ENCODE data around the gene MRPL36.

- TF ChIP-seq POLR2A (IDR thresholded peaks at IDR 0.05) (no peak), CTCF (IDR thresholded peaks at IDR 0.05) (no peak), POLR2AphosphoS5 (IDR thresholded peaks at IDR 0.05) (no peak), EP300 (IDR thresholded peaks at IDR 0.05) (no peak)
These were observed 6.1 kb upstream of the MRPL36 start for GRCh38 chr5:1805736-1806135.
